GM19351 (cell line): ENCODE results near the gene ADAM12.

Experiments
- ATAC-seq: cut with Tn5 transposase; IDR thresholded peaks from one replicate; pipeline ENCODE4 v1.9.1; 2021; ENCODE audit warnings: mild to moderate bottlenecking, moderate library complexity; ENCODE audit not compliant: unreplicated experiment

ADAM12 gene

DNA sequence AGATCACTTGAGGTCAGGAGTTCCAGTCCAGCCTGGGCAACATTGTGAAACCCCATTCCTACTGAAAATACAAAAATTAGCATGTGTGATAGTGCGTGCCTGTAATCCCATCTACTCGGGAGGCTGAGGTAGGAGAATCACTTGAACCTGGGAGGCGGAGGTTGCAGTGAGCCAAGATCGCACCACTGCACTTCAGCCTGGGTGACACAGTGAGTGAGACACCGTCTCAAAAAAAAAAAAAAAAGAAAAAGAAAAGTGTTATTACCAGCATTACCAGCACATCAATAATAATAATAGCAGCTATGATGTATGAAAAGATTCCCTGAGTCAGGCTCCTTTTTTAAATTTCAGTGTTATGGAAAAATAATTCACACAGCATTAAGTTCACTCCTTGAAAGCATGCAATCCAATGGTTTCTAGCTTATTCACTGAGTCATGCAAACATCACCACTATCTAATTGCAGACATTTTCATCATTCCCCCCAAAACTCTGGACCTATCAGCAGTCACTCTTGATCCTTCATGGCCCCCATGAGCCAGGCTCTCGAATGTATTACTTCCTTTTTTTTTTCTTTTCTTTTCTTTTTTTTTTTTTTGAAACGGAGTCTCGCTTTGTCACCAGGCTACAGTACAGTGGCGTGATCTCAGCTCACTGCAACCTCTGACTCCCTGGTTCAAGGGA is 263.5 kb downstream of the ADAM12 start:
- no peak for ATAC-seq

- ATAC-seq: no peak
Measured at GRCh38 chr10:126124046-126124445, 264.2 kb downstream of the ADAM12 start.

GRCh38 chr10:126123466-126123865 is 264.8 kb downstream of the ADAM12 start:
- no peak for ATAC-seq

GRCh38 chr10:126122881-126123280 is 265.4 kb downstream of the ADAM12 start:
- ATAC-seq: no peak

DNA sequence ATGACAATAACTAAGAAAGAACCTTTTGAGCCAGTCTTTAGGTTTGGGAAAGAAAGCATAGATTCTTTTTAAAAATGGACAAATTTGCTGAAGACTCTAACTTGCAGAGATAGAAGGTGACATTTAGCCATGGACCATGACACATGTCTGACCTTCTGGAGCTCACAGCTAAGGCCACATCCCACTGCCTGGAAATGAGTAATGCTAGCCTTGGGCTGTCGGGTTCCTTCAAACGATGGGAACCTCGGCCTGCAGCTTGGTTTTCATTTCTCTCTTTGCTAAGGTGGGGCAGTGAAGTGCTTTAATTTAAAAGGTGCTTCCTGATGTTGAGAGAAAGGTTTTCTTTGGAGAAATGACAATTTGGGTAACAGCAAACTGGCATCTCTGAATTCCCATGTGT is 268.7 kb downstream of the ADAM12 start:
- no peak for ATAC-seq

DNA sequence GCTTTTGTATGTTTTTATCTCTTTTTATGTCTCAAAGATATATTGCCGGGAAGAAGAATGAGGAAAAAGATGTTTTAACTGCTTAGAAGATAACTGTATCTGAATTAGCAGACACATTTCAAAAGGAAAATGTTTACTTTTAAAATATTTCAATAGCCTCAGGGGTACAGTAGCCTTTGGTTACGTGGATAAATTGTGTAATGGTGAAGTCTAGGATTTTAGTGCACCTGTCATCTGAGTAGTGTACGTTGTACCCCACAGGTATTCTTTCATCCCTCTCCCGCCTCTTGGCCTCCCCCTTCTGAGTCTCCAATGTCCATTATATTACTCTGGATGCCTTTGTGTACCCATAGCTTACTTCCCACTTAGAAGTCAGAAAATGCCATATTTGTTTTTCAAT is 269.8 kb downstream of the ADAM12 start:
- ATAC-seq: no peak

- no peak for ATAC-seq
Measured at GRCh38 chr10:126117196-126117595, 271.1 kb downstream of the ADAM12 start.

- no peak for ATAC-seq
Measured at GRCh38 chr10:126115886-126116285, 272.4 kb downstream of the ADAM12 start.

- no peak for ATAC-seq
Measured at GRCh38 chr10:126114884-126115555, 273.3 kb downstream of the ADAM12 start.

DNA sequence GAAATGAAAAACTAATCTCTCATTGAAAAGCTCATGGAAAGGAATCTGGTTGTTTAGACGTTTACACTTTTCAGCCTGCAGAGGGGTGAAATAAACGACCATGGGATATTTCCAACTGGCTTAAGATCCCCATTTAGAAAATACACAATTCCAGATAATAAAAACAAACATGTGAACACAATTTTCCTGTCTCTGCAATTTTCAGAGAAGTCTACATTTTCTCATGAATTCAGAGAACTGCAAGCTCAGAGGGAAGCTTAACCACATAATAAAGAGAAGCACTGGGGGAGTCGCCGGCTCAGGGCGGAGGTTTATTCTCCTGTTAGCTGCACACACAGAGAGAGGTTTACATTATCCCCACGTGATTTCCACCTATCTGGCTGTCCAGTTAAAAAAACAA is 276.8 kb downstream of the ADAM12 start:
- no peak for ATAC-seq

- ATAC-seq: no peak
Measured at GRCh38 chr10:126110489-126111180, 277.6 kb downstream of the ADAM12 start.

DNA sequence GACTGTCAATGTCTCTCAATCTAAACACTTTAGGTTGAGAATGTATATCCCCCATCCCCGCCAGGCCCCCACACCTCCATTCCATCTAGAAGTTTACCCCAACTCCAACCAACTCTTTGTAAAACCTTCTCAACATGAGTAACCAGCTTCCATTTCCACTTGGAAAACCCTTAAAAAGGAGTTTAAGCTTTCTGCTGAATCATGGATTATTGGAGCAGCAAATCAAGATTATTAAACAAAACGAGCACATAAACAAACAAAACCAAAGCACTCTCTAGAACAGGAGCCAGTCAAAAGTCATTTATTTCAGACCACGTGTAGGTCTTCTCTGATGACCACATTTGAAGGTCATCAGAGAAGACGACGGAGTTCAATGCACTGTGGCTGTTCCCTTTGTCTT is 278.4 kb downstream of the ADAM12 start:
- no peak for ATAC-seq

- ATAC-seq: no peak
Measured at GRCh38 chr10:126108693-126109092, 279.6 kb downstream of the ADAM12 start.

- no peak for ATAC-seq
Measured at GRCh38 chr10:126104767-126105166, 283.5 kb downstream of the ADAM12 start.

GRCh38 chr10:126102636-126103035 is 285.6 kb downstream of the ADAM12 start:
- ATAC-seq: no peak

DNA sequence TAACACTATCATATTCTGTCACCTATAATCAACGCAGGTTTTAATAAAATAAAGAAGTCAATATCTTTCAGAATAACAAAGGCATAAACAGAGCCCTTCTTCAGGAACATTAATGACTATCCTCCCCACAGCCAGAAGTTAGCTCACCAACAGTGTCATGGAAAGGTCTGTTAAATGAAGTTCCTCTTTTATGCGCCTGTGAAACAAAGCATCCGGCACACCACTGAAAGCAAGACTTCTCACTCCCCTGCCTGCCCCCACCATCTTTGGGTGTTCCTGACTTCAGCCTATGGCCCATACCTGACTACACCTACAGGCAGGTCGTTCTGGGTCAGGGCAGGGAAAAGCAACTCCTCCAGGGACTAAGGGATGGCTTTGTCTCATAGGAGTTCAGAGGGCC is 286.5 kb downstream of the ADAM12 start:
- ATAC-seq: peak; percentile 99

DNA sequence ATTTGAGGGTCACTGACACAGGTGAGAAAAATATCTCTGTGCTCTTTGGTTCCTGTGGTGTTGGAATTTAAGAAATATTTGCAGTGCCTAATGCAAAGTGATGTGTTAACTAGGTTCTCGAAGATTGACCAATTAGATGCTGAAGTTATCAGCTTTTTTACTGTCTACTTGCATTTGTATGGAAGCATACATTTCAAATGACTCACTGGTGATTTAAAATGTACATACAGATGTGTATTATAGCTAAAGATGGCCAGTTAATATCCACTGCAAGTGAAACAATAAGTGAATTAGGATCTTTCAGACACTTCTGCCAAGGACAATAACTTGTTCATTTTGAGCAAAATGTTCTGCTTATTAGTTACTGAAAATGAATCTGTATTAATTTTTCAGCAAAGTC is 287.0 kb downstream of the ADAM12 start:
- no peak for ATAC-seq

DNA sequence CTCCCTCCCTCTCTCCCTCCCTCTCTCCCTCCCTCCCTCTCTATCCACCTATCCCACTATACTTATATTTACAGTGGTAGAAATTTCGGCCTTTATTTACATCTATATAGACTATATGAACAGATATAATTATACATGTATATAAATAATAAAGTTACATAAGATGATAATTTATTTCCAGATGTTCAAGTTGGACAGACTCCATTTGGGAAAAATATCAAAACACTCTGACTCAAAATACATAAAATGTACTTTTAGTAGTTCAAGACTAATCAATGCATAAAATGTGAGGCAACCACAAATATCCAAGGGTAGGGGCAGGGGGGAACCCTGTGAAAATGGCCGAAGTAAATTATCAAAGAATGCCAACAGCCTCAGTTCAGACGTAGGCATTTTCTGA is 288.9 kb downstream of the ADAM12 start:
- no peak for ATAC-seq

GRCh38 chr10:126098226-126098581 is 290.1 kb downstream of the ADAM12 start:
- no peak for ATAC-seq

DNA sequence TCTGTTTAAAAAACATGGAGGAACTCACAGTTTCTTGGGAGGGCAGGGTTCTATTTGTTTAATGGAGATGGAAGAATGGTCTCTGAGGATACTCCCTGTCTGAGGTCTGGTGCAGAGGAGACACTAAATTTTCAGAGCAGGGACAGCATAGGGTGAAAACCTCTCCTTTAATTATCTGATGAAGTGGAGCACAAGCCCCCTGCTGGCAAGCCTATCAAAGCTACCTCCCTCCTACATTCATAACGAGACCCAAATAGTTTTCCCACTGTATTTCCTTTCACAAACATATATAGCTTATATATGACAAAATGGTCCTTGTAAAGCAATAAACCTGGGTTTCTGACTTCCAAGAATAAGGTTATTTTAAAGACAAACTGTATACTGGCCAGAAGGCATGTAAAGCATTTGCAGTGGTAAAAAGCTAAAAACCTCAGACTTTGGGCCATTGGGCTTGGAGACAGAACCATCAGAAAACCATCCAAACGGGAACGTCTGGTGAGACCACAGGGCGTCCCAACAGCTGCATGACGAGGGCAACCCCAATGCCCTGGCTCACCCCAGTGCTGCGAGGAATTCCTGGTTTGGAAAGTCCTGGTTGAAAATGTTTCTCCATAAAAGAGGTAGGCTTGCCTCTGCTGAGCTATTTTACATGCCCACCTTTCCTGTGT is 290.6 kb downstream of the ADAM12 start:
- no peak for ATAC-seq

DNA sequence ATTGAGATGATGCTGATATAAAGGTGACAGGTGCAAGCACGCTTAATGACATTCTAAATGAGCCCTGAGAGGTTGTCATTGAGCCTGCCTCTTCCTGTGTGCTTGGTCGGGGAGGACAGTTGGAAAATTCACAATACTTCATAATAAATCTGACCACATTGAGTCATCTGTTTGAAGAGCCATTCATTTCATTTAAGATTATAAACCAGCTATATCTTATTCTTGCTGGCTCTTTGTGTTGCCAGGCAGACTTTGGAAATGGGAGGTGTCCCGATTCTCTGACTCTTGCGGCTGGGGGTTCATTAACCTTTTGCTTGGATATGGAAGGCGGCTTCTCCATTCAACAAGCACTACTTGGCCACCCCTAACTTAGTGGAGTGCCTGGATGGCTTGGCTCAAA is 293.7 kb downstream of the ADAM12 start:
- ATAC-seq: no peak
